Neural cell (in vitro differentiated cells): Measurements from ENCODE around the gene HDAC9. TPM values are rescaled to one million over a fixed set of nuclear protein-coding genes. Genes with fewer than 3 reads are reported as not detected.

Source experiments
- H2AFZ ChIP-seq: fragments of 200-600, 300-800 bp; sonication (generic), shearing (Covaris generic); 2 replicates; pipeline ENCODE4 v1.6.0; 2014; ENCODE audit warnings: low read depth, mild to moderate bottlenecking, antibody characterized with exemption, low read length, moderate library complexity
- H3F3A ChIP-seq: fragments of 200-600 bp; shearing (Covaris generic); 2 replicates; pipeline ENCODE4 v1.6.1; 2016; ENCODE audit warnings: mild to moderate bottlenecking, moderate library complexity, mixed read lengths, antibody characterized with exemption, low read length; ENCODE audit not compliant: insufficient read depth, poor library complexity, severe bottlenecking
- H3K27ac ChIP-seq: fragments of 200-600, 300-800 bp; sonication (generic), shearing (Covaris generic); 2 replicates; pipeline ENCODE4 v1.5.1; 2014; ENCODE audit warnings: mild to moderate bottlenecking, low read length, moderate library complexity
- H3K27me3 ChIP-seq: fragments of 300-800, 200-600 bp; sonication (generic), shearing (Covaris generic); 2 replicates; pipeline ENCODE4 v1.6.0; 2014; ENCODE audit warnings: mild to moderate bottlenecking, low read depth, low read length, moderate library complexity; ENCODE audit not compliant: insufficient read depth
- H3K36me3 ChIP-seq: fragments of 300-800, 200-600 bp; sonication (generic), shearing (Covaris generic); 2 replicates; pipeline ENCODE4 v1.5.1; 2014; ENCODE audit warnings: mild to moderate bottlenecking, antibody characterized with exemption, low read length, moderate library complexity; ENCODE audit not compliant: insufficient read depth
- H3K4me2 ChIP-seq: fragments of 300-800, 200-600 bp; sonication (generic), shearing (Covaris generic); 2 replicates; pipeline ENCODE4 v1.6.0; 2014; ENCODE audit warnings: mild to moderate bottlenecking, low read length
- H3K4me3 ChIP-seq: fragments of 300-800, 200-600 bp; sonication (generic), shearing (Covaris generic); 2 replicates; pipeline ENCODE4 v1.5.1; 2014; ENCODE audit warnings: mild to moderate bottlenecking, low read length, moderate library complexity
- H3K79me2 ChIP-seq: fragments of 200-600 bp; shearing (Covaris generic); replicated peaks from 2 replicates; pipeline ENCODE4 v1.6.0; 2014; ENCODE audit warnings: mild to moderate bottlenecking, low read length, moderate library complexity; ENCODE audit not compliant: insufficient read depth
- H3K9ac ChIP-seq: fragments of 300-800, 200-600 bp; sonication (generic), shearing (Covaris generic); 2 replicates; pipeline ENCODE4 v1.6.1; 2016; ENCODE audit warnings: mild to moderate bottlenecking, low read length, mixed read lengths
- H3K9me2 ChIP-seq: fragments of 200-600 bp; shearing (Covaris generic); 2 replicates; pipeline ENCODE4 v1.6.1; 2016; ENCODE audit warnings: mild to moderate bottlenecking, low read length, mixed read lengths; ENCODE audit not compliant: insufficient read depth
- H3K9me3 ChIP-seq: fragments of 200-600, 300-800 bp; sonication (generic), shearing (Covaris generic); 2 replicates; pipeline ENCODE4 v1.6.1; 2016; ENCODE audit warnings: mild to moderate bottlenecking, mixed run types, low read length, moderate library complexity, mixed read lengths
- H4K20me1 ChIP-seq: fragments of 200-600 bp; shearing (Covaris generic); 2 replicates; pipeline ENCODE4 v1.6.1; 2016; ENCODE audit warnings: mild to moderate bottlenecking, mixed run types; ENCODE audit not compliant: insufficient read depth
- CTCF ChIP-seq: fragments of 450-650 bp; IDR thresholded peaks from 2 replicates; pipeline ENCODE4 v1.5.1; 2014; ENCODE audit warnings: antibody characterized with exemption, mild to moderate bottlenecking, moderate library complexity; ENCODE audit not compliant: poor library complexity, severe bottlenecking
- EP300 ChIP-seq: fragments of 450-650 bp; conservative IDR thresholded peaks from 2 replicates; pipeline ENCODE4 v1.6.1; 2014; ENCODE audit warnings: antibody characterized with exemption, mild to moderate bottlenecking, moderate library complexity; ENCODE audit not compliant: poor library complexity, severe bottlenecking
- EZH2 ChIP-seq: fragments of 200-600, 300-800 bp; shearing (Covaris generic), sonication (generic); IDR thresholded peaks from 2 replicates; pipeline ENCODE4 v1.6.1; 2014; ENCODE audit warnings: antibody characterized with exemption, low read length, borderline replicate concordance, mild to moderate bottlenecking; ENCODE audit not compliant: insufficient read depth, poor library complexity, severe bottlenecking
- MXI1 ChIP-seq: fragments of 450-650 bp; conservative IDR thresholded peaks from 2 replicates; pipeline ENCODE4 v1.6.1; 2014; ENCODE audit warnings: antibody characterized with exemption, mild to moderate bottlenecking; ENCODE audit not compliant: poor library complexity, severe bottlenecking
- POLR2AphosphoS5 ChIP-seq: IDR thresholded peaks from 2 replicates; pipeline ENCODE4 v1.6.1; 2012
- RAD21 ChIP-seq: fragments of 450-650 bp; conservative IDR thresholded peaks from 2 replicates; pipeline ENCODE4 v1.6.1; 2014; ENCODE audit warnings: antibody characterized with exemption, mild to moderate bottlenecking, moderate library complexity
- REST ChIP-seq: IDR thresholded peaks from 2 replicates; pipeline ENCODE4 v1.6.1; 2012; ENCODE audit warnings: borderline replicate concordance
- SMC3 ChIP-seq: fragments of 450-650 bp; conservative IDR thresholded peaks from 2 replicates; pipeline ENCODE4 v1.6.1; 2014; ENCODE audit warnings: antibody characterized with exemption, mild to moderate bottlenecking, moderate library complexity; ENCODE audit not compliant: poor library complexity
- TAF1 ChIP-seq: IDR thresholded peaks from 2 replicates; pipeline ENCODE4 v1.6.1; 2012; ENCODE audit warnings: low read depth
- polyA plus RNA-seq: library from polyadenylated mRNA; depleted of rRNA; stranded (reverse); fragments of >200 nt; gene quantifications from 2 replicates; pipeline ENCODE4 v1.2.3, GENCODE V29; 2014

The HDAC9 gene
- polyA plus RNA-seq, 1 donor from 2014 or later, result 15.9 TPM

GRCh38 chr7:18872344-18872743, 376.8 kb downstream of the HDAC9 start:
- Histone ChIP-seq H3K4me3 (no peak overlapping the region), H3K27ac (no peak overlapping the region), H3K4me2 (no peak overlapping the region), H3K9me3 (no peaks in the 10 kb centered on the region), H3K27me3 (no peaks in the 10 kb centered on the region), H3F3A (no peaks in the 10 kb centered on the region), H3K9me2 (no peaks in the 10 kb centered on the region), H3K9ac (no peak overlapping the region), H3K36me3 (no peaks in the 10 kb centered on the region), H2AFZ (no peak overlapping the region), H3K79me2 (no peaks in the 10 kb centered on the region), H4K20me1 (no peaks in the 10 kb centered on the region)
- TF ChIP-seq POLR2AphosphoS5 (no peak), EZH2 (no peak), EP300 (no peak), MXI1 (no peak), REST (no peak), TAF1 (no peak), RAD21 (no peak), SMC3 (no peak), CTCF (no peak)

- Histone ChIP-seq H3K4me2 (no peak overlapping the region), H3F3A (no peaks in the 10 kb centered on the region), H3K27ac (no peak overlapping the region), H3K9ac (no peak overlapping the region), H4K20me1 (no peaks in the 10 kb centered on the region), H3K9me3 (no peaks in the 10 kb centered on the region), H3K36me3 (no peaks in the 10 kb centered on the region), H3K79me2 (no peaks in the 10 kb centered on the region), H2AFZ (no peak overlapping the region), H3K4me3 (no peak overlapping the region), H3K27me3 (no peaks in the 10 kb centered on the region), H3K9me2 (no peaks in the 10 kb centered on the region)
- TF ChIP-seq RAD21 (no peak), TAF1 (no peak), EZH2 (no peak), EP300 (no peak), SMC3 (no peak), MXI1 (no peak), POLR2AphosphoS5 (no peak), REST (no peak), CTCF (no peak)
Measured at GRCh38 chr7:18873734-18874336, 378.3 kb downstream of the HDAC9 start.
